ENCODE measurements around the gene RAD9B. TPM values are rescaled to one million over a fixed set of nuclear protein-coding genes. Genes with fewer than 3 reads are reported as not detected.

RAD9B gene
- total and polyA plus RNA-seq, 2 of the 13 experiments (the other 11 are each of a cell fraction or from before 2014, with no cell fraction given), result 0.05 to 0.38 TPM

DNA sequence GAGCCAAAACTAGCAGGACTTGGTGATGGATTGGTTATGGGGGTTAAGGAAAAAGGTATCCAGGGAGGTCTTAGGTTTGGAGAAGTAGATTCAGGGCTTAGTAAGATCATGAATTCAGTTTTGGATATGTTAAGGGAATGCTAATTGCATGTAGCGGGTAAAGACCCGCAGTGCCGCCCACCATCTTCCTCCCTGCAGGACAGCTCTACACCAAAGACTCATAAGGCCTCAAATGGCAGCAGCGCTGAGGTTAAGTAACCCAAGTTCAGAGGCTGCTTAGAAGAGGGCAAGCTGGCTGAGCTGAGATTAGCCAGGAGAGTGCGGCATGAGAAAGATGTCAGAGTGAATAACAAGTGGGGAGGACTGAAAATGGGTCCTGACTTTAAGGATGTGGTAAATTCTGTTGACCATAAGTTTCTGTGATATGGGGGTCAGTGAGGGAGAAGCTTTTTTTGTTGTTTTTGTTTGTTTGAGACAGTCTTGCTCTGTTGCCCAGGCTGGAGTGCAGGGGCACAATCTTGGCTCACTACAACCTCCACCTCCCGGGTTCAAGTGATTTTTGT is 26.2 kb downstream of the RAD9B start:
- no peaks in the 10 kb centered on the region for H3K27me3 ChIP-seq (ENCODE audit: control insufficient read depth in 1 of 2, insufficient read depth in 2 of 2, low read length in 2 of 2)
- no peak overlapping the region for H3K9ac ChIP-seq (ENCODE audit: insufficient read depth, low read depth, low read length)
- POLR2A ChIA-PET, result no interaction called here
- CTCF ChIA-PET (ENCODE audit: low intra/inter-chr PET ratio, low total read pairs), result no interaction called here
- FAIRE-seq (no peak), ATAC-seq (peak; percentile 32; the same call in 1 of the 3 replicates), DNase-seq (ENCODE audit: low spot score) (no peak)
- no peaks in the 10 kb centered on the region for H3K79me2 ChIP-seq (ENCODE audit: insufficient read depth, low read length)
- BruUV-seq (replicated peaks), result no TSS peak
- no peak overlapping the region for H3K27ac ChIP-seq (ENCODE audit: extremely low read length, insufficient read depth, low read length)
- no peaks in the 10 kb centered on the region for H4K20me1 ChIP-seq (ENCODE audit: insufficient read depth, low read length)
- H3K4me3 ChIP-seq (replicated peaks in 1 of 3; ENCODE audit: insufficient read depth in 1 of 3, low read depth in 2 of 3, low read length in 3 of 3), result no peak overlapping the region
- no peaks in the 10 kb centered on the region for H3K9me3 ChIP-seq (ENCODE audit: low read length)
- H3K36me3 ChIP-seq (replicated peaks in 1 of 2; ENCODE audit: control insufficient read depth in 1 of 2, insufficient read depth in 2 of 2, low read length in 2 of 2), result no peaks in the 10 kb centered on the region; a peak in 1 of 5 replicates
- H2AFZ ChIP-seq (ENCODE audit: low read length), result no peak overlapping the region
- H3K4me1 ChIP-seq (ENCODE audit: insufficient read depth, low read length), result peaks cover 7% of the 10 kb centered on the region
- intact Hi-C loops (cut with micrococcal nuclease; ENCODE audit: unreplicated experiment) (no loop called here), in situ Hi-C loops (cut with HindIII; ENCODE audit: extremely low pct_ligation_motif_present, low pct_unique_long_range_greater_than_20kb) (no loop called here)
- H3K4me2 ChIP-seq (ENCODE audit: low read depth, low read length), result no peak overlapping the region
- WGBS (ENCODE audit: low lambda C conversion rate), result 100% methylated on average over 6 of the region's 6 CpGs
- TF ChIP-seq SP2 (CRISPR knock-in tag; IDR thresholded peaks at IDR 0.05) (no peak), TIGD3 (CRISPR knock-in tag; IDR thresholded peaks at IDR 0.05; ENCODE audit: borderline replicate concordance) (no peak), BRCA1 (CRISPR knock-in tag; IDR thresholded peaks at IDR 0.05) (no peak), ONECUT2 (CRISPR knock-in tag; IDR thresholded peaks at IDR 0.05) (no peak), ZNF207 (IDR thresholded peaks at IDR 0.05; ENCODE audit: borderline replicate concordance) (no peak), NCOA2 (CRISPR knock-in tag; IDR thresholded peaks at IDR 0.05) (no peak)

- ATAC-seq (no peak), DNase-seq (ENCODE audit: low spot score) (no peak), FAIRE-seq (no peak)
- H3K27me3 ChIP-seq (ENCODE audit: control insufficient read depth in 1 of 2, insufficient read depth in 2 of 2, low read length in 2 of 2), result no peaks in the 10 kb centered on the region
- H3K36me3 ChIP-seq (replicated peaks in 1 of 2; ENCODE audit: control insufficient read depth in 1 of 2, insufficient read depth in 2 of 2, low read length in 2 of 2), result no peaks in the 10 kb centered on the region; a peak in 1 of 5 replicates
- no peak overlapping the region for H3K4me3 ChIP-seq (replicated peaks in 1 of 3; ENCODE audit: insufficient read depth in 1 of 3, low read depth in 2 of 3, low read length in 3 of 3)
- CTCF ChIA-PET (ENCODE audit: low intra/inter-chr PET ratio, low total read pairs), result no interaction called here
- H3K4me1 ChIP-seq (ENCODE audit: insufficient read depth, low read length), result peaks cover 17% of the 10 kb centered on the region
- no peaks in the 10 kb centered on the region for H3K9me3 ChIP-seq (ENCODE audit: low read length)
- no TSS peak for BruUV-seq (replicated peaks)
- no peaks in the 10 kb centered on the region for H3K79me2 ChIP-seq (ENCODE audit: insufficient read depth, low read length)
- POLR2A ChIA-PET, result no interaction called here
- no peak overlapping the region for H3K9ac ChIP-seq (ENCODE audit: insufficient read depth, low read depth, low read length)
- WGBS (ENCODE audit: low lambda C conversion rate), result 86% methylated on average over 2 of the region's 2 CpGs
- no peak overlapping the region for H3K27ac ChIP-seq (ENCODE audit: extremely low read length, insufficient read depth, low read length)
- no peaks in the 10 kb centered on the region for H4K20me1 ChIP-seq (ENCODE audit: insufficient read depth, low read length)
- intact Hi-C loops (cut with micrococcal nuclease; ENCODE audit: unreplicated experiment), result no loop called here
- in situ Hi-C loops (cut with HindIII; ENCODE audit: extremely low pct_ligation_motif_present, low pct_unique_long_range_greater_than_20kb), result no loop called here
- H3K4me2 ChIP-seq (ENCODE audit: low read depth, low read length), result no peak overlapping the region
- H2AFZ ChIP-seq (ENCODE audit: low read length), result no peak overlapping the region
- no peak for TF ChIP-seq PHF20 (CRISPR knock-in tag; IDR thresholded peaks at IDR 0.05)
- no peak for TF ChIP-seq EZH2 (conservative IDR thresholded peaks at IDR 0.05; ENCODE audit: low read depth, low read length)
- TF ChIP-seq IKZF1 (IDR thresholded peaks at IDR 0.05), result no peak
- TF ChIP-seq ZHX2 (IDR thresholded peaks at IDR 0.05; ENCODE audit: low read depth), result no peak
- no peak for TF ChIP-seq ZHX2 (CRISPR knock-in tag; IDR thresholded peaks at IDR 0.05; ENCODE audit: borderline replicate concordance)
- TF ChIP-seq, protein P1, sequence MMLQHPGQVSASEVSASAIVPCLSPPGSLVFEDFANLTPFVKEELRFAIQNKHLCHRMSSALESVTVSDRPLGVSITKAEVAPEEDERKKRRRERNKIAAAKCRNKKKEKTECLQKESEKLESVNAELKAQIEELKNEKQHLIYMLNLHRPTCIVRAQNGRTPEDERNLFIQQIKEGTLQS (CRISPR knock-in tag; IDR thresholded peaks at IDR 0.05), result no peak
These were observed 28.4 kb downstream of the RAD9B start for GRCh38 chr12:110530511-110530910.

All from HepG2 (cell line).